Neural cell (in vitro differentiated cells): ENCODE results near the gene KRTAP19-8. TPM values are rescaled to one million over a fixed set of nuclear protein-coding genes. Genes with fewer than 3 reads are reported as not detected.

Experiments
- H2AFZ ChIP-seq: fragments of 200-600, 300-800 bp; sonication (generic), shearing (Covaris generic); 2 replicates; pipeline ENCODE4 v1.6.0; 2014; ENCODE audit warnings: low read depth, mild to moderate bottlenecking, antibody characterized with exemption, low read length, moderate library complexity
- H3F3A ChIP-seq: fragments of 200-600 bp; shearing (Covaris generic); 2 replicates; pipeline ENCODE4 v1.6.1; 2016; ENCODE audit warnings: mild to moderate bottlenecking, moderate library complexity, mixed read lengths, antibody characterized with exemption, low read length; ENCODE audit not compliant: insufficient read depth, poor library complexity, severe bottlenecking
- H3K27ac ChIP-seq: fragments of 200-600, 300-800 bp; sonication (generic), shearing (Covaris generic); 2 replicates; pipeline ENCODE4 v1.5.1; 2014; ENCODE audit warnings: mild to moderate bottlenecking, low read length, moderate library complexity
- H3K27me3 ChIP-seq: fragments of 300-800, 200-600 bp; sonication (generic), shearing (Covaris generic); 2 replicates; pipeline ENCODE4 v1.6.0; 2014; ENCODE audit warnings: mild to moderate bottlenecking, low read depth, low read length, moderate library complexity; ENCODE audit not compliant: insufficient read depth
- H3K36me3 ChIP-seq: fragments of 300-800, 200-600 bp; sonication (generic), shearing (Covaris generic); 2 replicates; pipeline ENCODE4 v1.5.1; 2014; ENCODE audit warnings: mild to moderate bottlenecking, antibody characterized with exemption, low read length, moderate library complexity; ENCODE audit not compliant: insufficient read depth
- H3K4me2 ChIP-seq: fragments of 300-800, 200-600 bp; sonication (generic), shearing (Covaris generic); 2 replicates; pipeline ENCODE4 v1.6.0; 2014; ENCODE audit warnings: mild to moderate bottlenecking, low read length
- H3K4me3 ChIP-seq: fragments of 300-800, 200-600 bp; sonication (generic), shearing (Covaris generic); 2 replicates; pipeline ENCODE4 v1.5.1; 2014; ENCODE audit warnings: mild to moderate bottlenecking, low read length, moderate library complexity
- H3K79me2 ChIP-seq: fragments of 200-600 bp; shearing (Covaris generic); replicated peaks from 2 replicates; pipeline ENCODE4 v1.6.0; 2014; ENCODE audit warnings: mild to moderate bottlenecking, low read length, moderate library complexity; ENCODE audit not compliant: insufficient read depth
- H3K9ac ChIP-seq: fragments of 300-800, 200-600 bp; sonication (generic), shearing (Covaris generic); 2 replicates; pipeline ENCODE4 v1.6.1; 2016; ENCODE audit warnings: mild to moderate bottlenecking, low read length, mixed read lengths
- H3K9me2 ChIP-seq: fragments of 200-600 bp; shearing (Covaris generic); 2 replicates; pipeline ENCODE4 v1.6.1; 2016; ENCODE audit warnings: mild to moderate bottlenecking, low read length, mixed read lengths; ENCODE audit not compliant: insufficient read depth
- H3K9me3 ChIP-seq: fragments of 200-600, 300-800 bp; sonication (generic), shearing (Covaris generic); 2 replicates; pipeline ENCODE4 v1.6.1; 2016; ENCODE audit warnings: mild to moderate bottlenecking, mixed run types, low read length, moderate library complexity, mixed read lengths
- H4K20me1 ChIP-seq: fragments of 200-600 bp; shearing (Covaris generic); 2 replicates; pipeline ENCODE4 v1.6.1; 2016; ENCODE audit warnings: mild to moderate bottlenecking, mixed run types; ENCODE audit not compliant: insufficient read depth
- CTCF ChIP-seq: fragments of 450-650 bp; IDR thresholded peaks from 2 replicates; pipeline ENCODE4 v1.5.1; 2014; ENCODE audit warnings: antibody characterized with exemption, mild to moderate bottlenecking, moderate library complexity; ENCODE audit not compliant: poor library complexity, severe bottlenecking
- EP300 ChIP-seq: fragments of 450-650 bp; conservative IDR thresholded peaks from 2 replicates; pipeline ENCODE4 v1.6.1; 2014; ENCODE audit warnings: antibody characterized with exemption, mild to moderate bottlenecking, moderate library complexity; ENCODE audit not compliant: poor library complexity, severe bottlenecking
- EZH2 ChIP-seq: fragments of 200-600, 300-800 bp; shearing (Covaris generic), sonication (generic); IDR thresholded peaks from 2 replicates; pipeline ENCODE4 v1.6.1; 2014; ENCODE audit warnings: antibody characterized with exemption, low read length, borderline replicate concordance, mild to moderate bottlenecking; ENCODE audit not compliant: insufficient read depth, poor library complexity, severe bottlenecking
- MXI1 ChIP-seq: fragments of 450-650 bp; conservative IDR thresholded peaks from 2 replicates; pipeline ENCODE4 v1.6.1; 2014; ENCODE audit warnings: antibody characterized with exemption, mild to moderate bottlenecking; ENCODE audit not compliant: poor library complexity, severe bottlenecking
- POLR2AphosphoS5 ChIP-seq: IDR thresholded peaks from 2 replicates; pipeline ENCODE4 v1.6.1; 2012
- RAD21 ChIP-seq: fragments of 450-650 bp; conservative IDR thresholded peaks from 2 replicates; pipeline ENCODE4 v1.6.1; 2014; ENCODE audit warnings: antibody characterized with exemption, mild to moderate bottlenecking, moderate library complexity
- REST ChIP-seq: IDR thresholded peaks from 2 replicates; pipeline ENCODE4 v1.6.1; 2012; ENCODE audit warnings: borderline replicate concordance
- SMC3 ChIP-seq: fragments of 450-650 bp; conservative IDR thresholded peaks from 2 replicates; pipeline ENCODE4 v1.6.1; 2014; ENCODE audit warnings: antibody characterized with exemption, mild to moderate bottlenecking, moderate library complexity; ENCODE audit not compliant: poor library complexity
- TAF1 ChIP-seq: IDR thresholded peaks from 2 replicates; pipeline ENCODE4 v1.6.1; 2012; ENCODE audit warnings: low read depth
- polyA plus RNA-seq: library from polyadenylated mRNA; depleted of rRNA; stranded (reverse); fragments of >200 nt; gene quantifications from 2 replicates; pipeline ENCODE4 v1.2.3, GENCODE V29; 2014

The KRTAP19-8 gene
- polyA plus RNA-seq, 1 donor from 2014 or later = not detected

- no peak overlapping the region for H3K4me3 ChIP-seq
- no peak overlapping the region for H2AFZ ChIP-seq
- no peak overlapping the region for H3K4me2 ChIP-seq
- H3F3A ChIP-seq = no peaks in the 10 kb centered on the region
- no peaks in the 10 kb centered on the region for H3K27me3 ChIP-seq
- TF ChIP-seq MXI1 = no peak
- TF ChIP-seq EP300 = no peak
- no peak for TF ChIP-seq CTCF
- no peak for TF ChIP-seq TAF1
- TF ChIP-seq SMC3 = no peak
- no peak for TF ChIP-seq EZH2
- TF ChIP-seq RAD21 = no peak
- TF ChIP-seq REST = no peak
- TF ChIP-seq POLR2AphosphoS5 = no peak
- no peak overlapping the region for H3K27ac ChIP-seq
- no peaks in the 10 kb centered on the region for H3K9me3 ChIP-seq
- H3K9ac ChIP-seq = no peak overlapping the region
- no peaks in the 10 kb centered on the region for H3K79me2 ChIP-seq
- H4K20me1 ChIP-seq = no peaks in the 10 kb centered on the region
- no peaks in the 10 kb centered on the region for H3K9me2 ChIP-seq
- no peaks in the 10 kb centered on the region for H3K36me3 ChIP-seq
Measured at GRCh38 chr21:31041295-31042079, 3.2 kb upstream of the KRTAP19-8 start.

GRCh38 chr21:31034378-31034777 is 3.9 kb downstream of the KRTAP19-8 start:
- Histone ChIP-seq H3K27me3 (no peaks in the 10 kb centered on the region), H2AFZ (no peak overlapping the region), H3K4me3 (no peak overlapping the region), H3K9me3 (no peaks in the 10 kb centered on the region), H3K9ac (no peak overlapping the region), H3K36me3 (no peaks in the 10 kb centered on the region), H4K20me1 (no peaks in the 10 kb centered on the region), H3K4me2 (no peak overlapping the region), H3K27ac (no peak overlapping the region), H3F3A (no peaks in the 10 kb centered on the region), H3K9me2 (no peaks in the 10 kb centered on the region), H3K79me2 (no peaks in the 10 kb centered on the region)
- TF ChIP-seq TAF1 = no peak
- TF ChIP-seq POLR2AphosphoS5 = no peak
- TF ChIP-seq EZH2 = no peak
- TF ChIP-seq RAD21 = no peak
- TF ChIP-seq SMC3 = no peak
- no peak for TF ChIP-seq CTCF
- no peak for TF ChIP-seq REST
- TF ChIP-seq MXI1 = no peak
- no peak for TF ChIP-seq EP300
